ENCODE data around the gene MT2A.
"Not testable (repeated sequence)": the region's sequence is repeated elsewhere in the genome, so short reads cannot be mapped to it uniquely, and the experiment has no call there.

MT2A gene

DNA sequence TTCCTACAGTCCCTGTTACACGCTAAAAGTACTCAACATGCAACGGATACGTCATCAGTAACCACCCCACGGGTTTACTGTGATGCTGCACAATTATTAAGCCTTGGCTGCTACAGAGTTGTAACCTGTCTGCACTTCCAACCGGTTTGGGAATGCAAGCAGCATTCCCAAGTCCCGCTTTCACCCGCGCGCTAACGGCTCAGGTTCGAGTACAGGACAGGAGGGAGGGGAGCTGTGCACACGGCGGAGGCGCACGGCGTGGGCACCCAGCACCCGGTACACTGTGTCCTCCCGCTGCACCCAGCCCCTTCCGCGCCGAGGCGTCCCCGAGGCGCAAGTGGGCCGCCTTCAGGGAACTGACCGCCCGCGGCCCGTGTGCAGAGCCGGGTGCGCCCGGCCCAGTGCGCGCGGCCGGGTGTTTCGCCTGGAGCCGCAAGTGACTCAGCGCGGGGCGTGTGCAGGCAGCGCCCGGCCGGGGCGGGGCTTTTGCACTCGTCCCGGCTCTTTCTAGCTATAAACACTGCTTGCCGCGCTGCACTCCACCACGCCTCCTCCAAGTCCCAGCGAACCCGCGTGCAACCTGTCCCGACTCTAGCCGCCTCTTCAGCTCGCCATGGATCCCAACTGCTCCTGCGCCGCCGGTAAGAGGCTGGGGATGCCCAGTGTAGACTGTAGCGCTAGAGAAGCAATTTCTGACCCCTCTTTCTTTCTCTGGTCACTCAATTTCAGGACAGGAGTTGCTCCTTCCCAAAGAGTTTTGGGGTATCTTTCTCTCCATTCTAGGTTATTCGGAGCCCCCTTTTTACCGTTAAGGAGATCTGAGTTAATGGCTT, at the start of gene MT2A:
MT2A (plus strand) TSS at position 542 of the 833 bp plus-strand sequence; CDS start at position 614, 72 bp downstream.
- TF ChIP-seq POLR2A (IDR thresholded peaks at IDR 0.05; ENCODE audit: low read length) (peak; percentile 41), GATA1 (IDR thresholded peaks at IDR 0.05; ENCODE audit: low read depth, low read length) (no peak)
- DNase-seq: peak; percentile 97

- TF ChIP-seq POLR2A (IDR thresholded peaks at IDR 0.05; ENCODE audit: low read length) (no peak), GATA1 (IDR thresholded peaks at IDR 0.05; ENCODE audit: low read depth, low read length) (no peak)
- no peak for DNase-seq
These were observed 49.3 kb upstream of the MT2A start for GRCh38 chr16:56559109-56559508.

- no peak for TF ChIP-seq GATA1 (IDR thresholded peaks at IDR 0.05; ENCODE audit: low read depth, low read length)
- no peak for TF ChIP-seq POLR2A (IDR thresholded peaks at IDR 0.05; ENCODE audit: low read length)
- DNase-seq: no peak
These were observed 47.9 kb upstream of the MT2A start for GRCh38 chr16:56560447-56560846.

GRCh38 chr16:56561126-56561525, 47.3 kb upstream of the MT2A start:
- TF ChIP-seq GATA1 (IDR thresholded peaks at IDR 0.05; ENCODE audit: low read depth, low read length) (no peak), POLR2A (IDR thresholded peaks at IDR 0.05; ENCODE audit: low read length) (no peak)

GRCh38 chr16:56564793-56565477, 43.4 kb upstream of the MT2A start, which contains the start of gene MT4:
Gene MT4, plus strand, starts transcription at chr16:56565073. Its CDS starts 56 bp downstream, at chr16:56565129.
- no peak for TF ChIP-seq GATA1 (IDR thresholded peaks at IDR 0.05; ENCODE audit: low read depth, low read length)
- no peak for TF ChIP-seq POLR2A (IDR thresholded peaks at IDR 0.05; ENCODE audit: low read length)
- no peak for DNase-seq

More at GRCh38 chr16:56561126-56561525, 47.3 kb upstream of the MT2A start:
- no peak for DNase-seq

- DNase-seq: no peak
- TF ChIP-seq POLR2A (IDR thresholded peaks at IDR 0.05; ENCODE audit: low read length): no peak
- TF ChIP-seq GATA1 (IDR thresholded peaks at IDR 0.05; ENCODE audit: low read depth, low read length): no peak
These were observed 38.4 kb upstream of the MT2A start for GRCh38 chr16:56569971-56570370.

- no peak for DNase-seq
- no peak for TF ChIP-seq POLR2A (IDR thresholded peaks at IDR 0.05; ENCODE audit: low read length)
- TF ChIP-seq GATA1 (IDR thresholded peaks at IDR 0.05; ENCODE audit: low read depth, low read length): no peak
These were observed 36.9 kb upstream of the MT2A start for GRCh38 chr16:56571525-56571924.

- no peak for TF ChIP-seq POLR2A (IDR thresholded peaks at IDR 0.05; ENCODE audit: low read length)
- TF ChIP-seq GATA1 (IDR thresholded peaks at IDR 0.05; ENCODE audit: low read depth, low read length): no peak
- DNase-seq: no peak
These were observed 33.8 kb upstream of the MT2A start for GRCh38 chr16:56574625-56575024.

GRCh38 chr16:56576585-56577299, 31.6 kb upstream of the MT2A start:
- peak; percentile 77 to 87 for DNase-seq
- TF ChIP-seq GATA1 (IDR thresholded peaks at IDR 0.05; ENCODE audit: low read depth, low read length) (no peak), POLR2A (IDR thresholded peaks at IDR 0.05; ENCODE audit: low read length) (no peak)

DNA sequence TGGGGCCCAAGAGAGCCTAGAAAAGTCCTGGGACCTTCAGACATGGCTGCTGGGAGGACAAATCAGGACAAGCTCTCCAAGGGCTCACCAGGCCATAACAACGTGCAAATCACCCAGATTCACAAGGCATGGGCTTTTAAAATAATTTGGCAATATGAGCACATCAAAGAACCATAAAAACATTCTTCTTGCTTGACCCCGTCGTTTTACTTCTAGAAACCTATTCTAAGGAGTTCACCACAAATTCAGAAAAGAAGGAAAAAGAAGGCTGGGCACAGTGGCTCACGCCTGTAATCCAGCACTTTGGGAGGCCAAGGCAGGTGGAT, 31.1 kb upstream of the MT2A start:
- no peak for DNase-seq
- no peak for TF ChIP-seq POLR2A (IDR thresholded peaks at IDR 0.05; ENCODE audit: low read length)
- TF ChIP-seq GATA1 (IDR thresholded peaks at IDR 0.05; ENCODE audit: low read depth, low read length): no peak

GRCh38 chr16:56580391-56581048, 27.9 kb upstream of the MT2A start:
- no peak for DNase-seq
- no peak for TF ChIP-seq GATA1 (IDR thresholded peaks at IDR 0.05; ENCODE audit: low read depth, low read length)
- TF ChIP-seq POLR2A (IDR thresholded peaks at IDR 0.05; ENCODE audit: low read length): no peak

- not testable (repeated sequence) for DNase-seq
These were observed 25.5 kb upstream of the MT2A start for GRCh38 chr16:56582911-56583310.

GRCh38 chr16:56583351-56584168, 24.8 kb upstream of the MT2A start:
- no peak for DNase-seq
- TF ChIP-seq POLR2A (IDR thresholded peaks at IDR 0.05; ENCODE audit: low read length) (no peak), GATA1 (IDR thresholded peaks at IDR 0.05; ENCODE audit: low read depth, low read length) (no peak)
